ENCODE measurements around the gene MARCHF10. TPM values are rescaled to one million over a fixed set of nuclear protein-coding genes. Genes with fewer than 3 reads are reported as not detected.
A peak's percentile ranks its signal among the peaks of the same experiment; 100 is the strongest.

MARCHF10 gene
- total RNA-seq, 5 donors from 2014 or later (not counting 1 experiment from before 2014, with no cell fraction given) = 0.10 to 0.23 (median 0.13) TPM; not detected in 2

- 90% methylated on average over 2 of the region's 5 CpGs for WGBS (ENCODE audit: insufficient coverage)
- ATAC-seq (replicated peaks in 1 of 4) = no peak
- Histone ChIP-seq H3K9me3 (no peaks in the 10 kb centered on the region), H3K36me3 (ENCODE audit: control insufficient read depth in 2 of 2, extremely low read depth in 1 of 2, insufficient read depth in 1 of 2, low read length in 1 of 2) (no peaks in the 10 kb centered on the region), H3K4me1 (ENCODE audit: control insufficient read depth in 1 of 2, extremely low read depth in 1 of 2, insufficient read depth in 2 of 2, low read length in 2 of 2) (no peaks in the 10 kb centered on the region), H3K27me3 (replicated peaks in 1 of 2; ENCODE audit: control insufficient read depth in 2 of 2, extremely low read depth in 1 of 2, insufficient read depth in 2 of 2, low read length in 1 of 2) (no peaks in the 10 kb centered on the region), H3K27ac (ENCODE audit: low read length) (no peak overlapping the region), H3K4me3 (ENCODE audit: control insufficient read depth in 1 of 2, extremely low read depth in 1 of 2, low read length in 1 of 2) (no peak overlapping the region)
- no peak for DNase-seq
- Mint-ChIP-seq H3K27ac (no peak overlapping the region), H3K9me3 (no peaks in the 10 kb centered on the region), H3K4me1 (no peaks in the 10 kb centered on the region), H3K27me3 (no peaks in the 10 kb centered on the region), H3K4me3 (no peak overlapping the region), H3K36me3 (no peaks in the 10 kb centered on the region)
- POLR2A ChIA-PET = no interaction called here
- CTCF ChIA-PET = no interaction called here
These were observed 76.0 kb downstream of the MARCHF10 start for GRCh38 chr17:62732125-62732524.

GRCh38 chr17:62727916-62728672 lies 80.0 kb downstream of the MARCHF10 start:
- Mint-ChIP-seq H3K36me3 (no peaks in the 10 kb centered on the region), H3K9me3 (no peaks in the 10 kb centered on the region), H3K27me3 (no peaks in the 10 kb centered on the region), H3K4me3 (no peak overlapping the region), H3K27ac (no peak overlapping the region), H3K4me1 (peaks cover 23 to 30% (median 23%) of the 10 kb centered on the region in 3 donors)
- POLR2A ChIA-PET = no interaction called here
- no peak overlapping the region for H3K4me3 ChIP-seq (ENCODE audit: control insufficient read depth in 1 of 2, extremely low read depth in 1 of 2, low read length in 1 of 2)
- ATAC-seq (replicated peaks in 1 of 4) (no peak), DNase-seq (no peak)
- WGBS (ENCODE audit: insufficient coverage) = 75% methylated on average over 3 of the region's 6 CpGs
- no peaks in the 10 kb centered on the region for H3K36me3 ChIP-seq (ENCODE audit: control insufficient read depth in 2 of 2, extremely low read depth in 1 of 2, insufficient read depth in 1 of 2, low read length in 1 of 2)
- no peaks in the 10 kb centered on the region for H3K9me3 ChIP-seq
- H3K27me3 ChIP-seq (replicated peaks in 1 of 2; ENCODE audit: control insufficient read depth in 2 of 2, extremely low read depth in 1 of 2, insufficient read depth in 2 of 2, low read length in 1 of 2) = no peaks in the 10 kb centered on the region
- H3K27ac ChIP-seq (ENCODE audit: low read length) = no peak overlapping the region
- CTCF ChIA-PET = interaction anchor here in 1 of 2 donors (0.5 kb wide), 1 partner anchor 546 kb away, joined by 4 read pairs; no protein-coding TSS in a partner anchor
- peaks cover 4 to 21% of the 10 kb centered on the region in 2 experiments for H3K4me1 ChIP-seq (ENCODE audit: control insufficient read depth in 1 of 2, extremely low read depth in 1 of 2, insufficient read depth in 2 of 2, low read length in 2 of 2)

GRCh38 chr17:62725791-62726249 lies 82.3 kb downstream of the MARCHF10 start:
- H3K4me3 Mint-ChIP-seq = no peak overlapping the region
- Histone ChIP-seq H3K27ac (ENCODE audit: low read length) (peak overlapping the region; percentile 86), H3K27me3 (replicated peaks in 1 of 2; ENCODE audit: control insufficient read depth in 2 of 2, extremely low read depth in 1 of 2, insufficient read depth in 2 of 2, low read length in 1 of 2) (no peaks in the 10 kb centered on the region), H3K36me3 (ENCODE audit: control insufficient read depth in 2 of 2, extremely low read depth in 1 of 2, insufficient read depth in 1 of 2, low read length in 1 of 2) (no peaks in the 10 kb centered on the region), H3K9me3 (no peaks in the 10 kb centered on the region), H3K4me3 (ENCODE audit: control insufficient read depth in 1 of 2, extremely low read depth in 1 of 2, low read length in 1 of 2) (no peak overlapping the region), H3K4me1 (ENCODE audit: control insufficient read depth in 1 of 2, extremely low read depth in 1 of 2, insufficient read depth in 2 of 2, low read length in 2 of 2) (peaks cover 4 to 21% of the 10 kb centered on the region in 2 experiments)
- ChIA-PET CTCF (no interaction called here), POLR2A (no interaction called here)
- ATAC-seq (replicated peaks in 1 of 4) (no peak), DNase-seq (no peak)
- no peaks in the 10 kb centered on the region for H3K36me3 Mint-ChIP-seq
- H3K9me3 Mint-ChIP-seq = no peaks in the 10 kb centered on the region
- no peaks in the 10 kb centered on the region for H3K27me3 Mint-ChIP-seq
- peak overlapping the region; percentile 99 for H3K27ac Mint-ChIP-seq
- H3K4me1 Mint-ChIP-seq = peaks cover 23 to 30% (median 23%) of the 10 kb centered on the region in 3 donors
- WGBS (ENCODE audit: insufficient coverage) = 83% methylated on average over 1 of the region's 5 CpGs

GRCh38 chr17:62724398-62725146 lies 83.5 kb downstream of the MARCHF10 start:
- WGBS (ENCODE audit: insufficient coverage) = under 1% methylated on average over 11 of the region's 16 CpGs
- Mint-ChIP-seq H3K4me3 (peak overlapping the region; percentile 68 to 81 (median 78)), H3K4me1 (peaks cover 23 to 36% (median 23%) of the 10 kb centered on the region in 3 donors), H3K36me3 (peaks cover 6% of the 10 kb centered on the region), H3K27ac (peak overlapping the region; percentile 99), H3K27me3 (peaks cover 1 to 4% of the 10 kb centered on the region in 2 donors), H3K9me3 (no peaks in the 10 kb centered on the region)
- DNase-seq (peak; percentile 44 to 86 (median 61)), ATAC-seq (replicated peaks in 1 of 4) (peak; percentile 95 to 98 (median 96))
- no peaks in the 10 kb centered on the region for H3K27me3 ChIP-seq (replicated peaks in 1 of 2; ENCODE audit: control insufficient read depth in 2 of 2, extremely low read depth in 1 of 2, insufficient read depth in 2 of 2, low read length in 1 of 2)
- H3K27ac ChIP-seq (ENCODE audit: low read length) = peak overlapping the region; percentile 86
- no peaks in the 10 kb centered on the region for H3K36me3 ChIP-seq (ENCODE audit: control insufficient read depth in 2 of 2, extremely low read depth in 1 of 2, insufficient read depth in 1 of 2, low read length in 1 of 2)
- POLR2A ChIA-PET = no interaction called here
- peaks cover 4 to 21% of the 10 kb centered on the region in 2 experiments for H3K4me1 ChIP-seq (ENCODE audit: control insufficient read depth in 1 of 2, extremely low read depth in 1 of 2, insufficient read depth in 2 of 2, low read length in 2 of 2)
- H3K9me3 ChIP-seq = no peaks in the 10 kb centered on the region
- CTCF ChIA-PET = interaction anchor here (0.5 to 1.4 kb wide), 6 partner anchors 19 to 897 kb away, joined by 3 to 5 read pairs (median 4); no protein-coding TSS in a partner anchor
- H3K4me3 ChIP-seq (ENCODE audit: control insufficient read depth in 1 of 2, extremely low read depth in 1 of 2, low read length in 1 of 2) = peak overlapping the region; percentile 1 to 20

GRCh38 chr17:62723842-62724241 lies 84.3 kb downstream of the MARCHF10 start:
- POLR2A ChIA-PET = no interaction called here

GRCh38 chr17:62722625-62723024 lies 85.5 kb downstream of the MARCHF10 start:
- CTCF ChIA-PET = interaction anchor here in 1 of 2 donors (0.6 kb wide), 2 partner anchors 21 to 46 kb away, joined by 4 read pairs; no protein-coding TSS in a partner anchor
- peaks cover 3 to 4% of the 10 kb centered on the region in 2 donors for H3K27me3 Mint-ChIP-seq
- Histone ChIP-seq H3K9me3 (no peaks in the 10 kb centered on the region), H3K36me3 (ENCODE audit: control insufficient read depth in 2 of 2, extremely low read depth in 1 of 2, insufficient read depth in 1 of 2, low read length in 1 of 2) (no peaks in the 10 kb centered on the region), H3K27ac (ENCODE audit: low read length) (no peak overlapping the region), H3K4me1 (ENCODE audit: control insufficient read depth in 1 of 2, extremely low read depth in 1 of 2, insufficient read depth in 2 of 2, low read length in 2 of 2) (peaks cover 4 to 21% of the 10 kb centered on the region in 2 experiments), H3K27me3 (replicated peaks in 1 of 2; ENCODE audit: control insufficient read depth in 2 of 2, extremely low read depth in 1 of 2, insufficient read depth in 2 of 2, low read length in 1 of 2) (no peaks in the 10 kb centered on the region), H3K4me3 (ENCODE audit: control insufficient read depth in 1 of 2, extremely low read depth in 1 of 2, low read length in 1 of 2) (no peak overlapping the region)
- no CpG with 5 or more reads among the region's 1 CpG for WGBS (ENCODE audit: insufficient coverage)
- peak overlapping the region in 1 of 2 donors; percentile 29 for H3K27ac Mint-ChIP-seq
- DNase-seq (no peak), ATAC-seq (replicated peaks in 1 of 4) (no peak)
- H3K36me3 Mint-ChIP-seq = peaks cover 7% of the 10 kb centered on the region
- no peak overlapping the region for H3K4me3 Mint-ChIP-seq
- no peaks in the 10 kb centered on the region for H3K9me3 Mint-ChIP-seq
- peaks cover 23 to 42% (median 23%) of the 10 kb centered on the region in 3 donors for H3K4me1 Mint-ChIP-seq
- POLR2A ChIA-PET = interaction anchor here (0.6 to 0.7 kb wide), 2 partner anchors 12 to 18 kb away, joined by 3 to 4 read pairs; no protein-coding TSS in a partner anchor

More at GRCh38 chr17:62723842-62724241, 84.3 kb downstream of the MARCHF10 start:
- H3K4me3 Mint-ChIP-seq = peak overlapping the region; percentile 46 to 78 (median 68)
- H3K4me3 ChIP-seq (ENCODE audit: control insufficient read depth in 1 of 2, extremely low read depth in 1 of 2, low read length in 1 of 2) = no peak overlapping the region
- peaks cover 4 to 21% of the 10 kb centered on the region in 2 experiments for H3K4me1 ChIP-seq (ENCODE audit: control insufficient read depth in 1 of 2, extremely low read depth in 1 of 2, insufficient read depth in 2 of 2, low read length in 2 of 2)
- H3K27me3 Mint-ChIP-seq = peaks cover 3 to 4% of the 10 kb centered on the region in 2 donors
- ATAC-seq (replicated peaks in 1 of 4) (no peak), DNase-seq (no peak)
- H3K9me3 ChIP-seq = no peaks in the 10 kb centered on the region
- H3K36me3 Mint-ChIP-seq = peaks cover 7% of the 10 kb centered on the region
- H3K27ac ChIP-seq (ENCODE audit: low read length) = peak overlapping the region; percentile 86
- 91% methylated on average over 4 of the region's 7 CpGs for WGBS (ENCODE audit: insufficient coverage)
- H3K9me3 Mint-ChIP-seq = no peaks in the 10 kb centered on the region
- peak overlapping the region; percentile 99 for H3K27ac Mint-ChIP-seq
- CTCF ChIA-PET = interaction anchor here (0.5 to 1.4 kb wide), 5 partner anchors 18 to 898 kb away, joined by 3 to 5 read pairs (median 4); no protein-coding TSS in a partner anchor
- peaks cover 23 to 37% (median 23%) of the 10 kb centered on the region in 3 donors for H3K4me1 Mint-ChIP-seq
- no peaks in the 10 kb centered on the region for H3K36me3 ChIP-seq (ENCODE audit: control insufficient read depth in 2 of 2, extremely low read depth in 1 of 2, insufficient read depth in 1 of 2, low read length in 1 of 2)
- no peaks in the 10 kb centered on the region for H3K27me3 ChIP-seq (replicated peaks in 1 of 2; ENCODE audit: control insufficient read depth in 2 of 2, extremely low read depth in 1 of 2, insufficient read depth in 2 of 2, low read length in 1 of 2)

Measured in T-cell (primary cell).